Ascending aorta (tissue), 2 donors: ENCODE results near the gene SMC6. TPM values are rescaled to one million over a fixed set of nuclear protein-coding genes. Genes with fewer than 3 reads are reported as not detected.

ENCODE experiments used
- DNase-seq, 2 donors: peaks; one replicate each; pipeline ENCODE4 v3.0.0-alpha.2; 2019; ENCODE audit warnings: low spot score in 2 of 2
- H3K27ac ChIP-seq, 2 donors: fragments of 200-600 bp; sonication (generic); one replicate each; pipeline ENCODE4 v1.5.1; 2016 to 2017; ENCODE audit warnings: mild to moderate bottlenecking in 1 of 2
- H3K27me3 ChIP-seq: fragments of 200-600 bp; sonication (generic); one replicate; pipeline ENCODE4 v1.5.1; 2017
- H3K36me3 ChIP-seq, 2 donors: fragments of 200-600 bp; sonication (generic); one replicate each; pipeline ENCODE4 v1.5.1; 2016
- H3K4me1 ChIP-seq, 2 donors: fragments of 200-600 bp; sonication (generic); one replicate each; pipeline ENCODE4 v1.5.1; 2016 to 2017; ENCODE audit warnings: mild to moderate bottlenecking in 1 of 2
- H3K4me3 ChIP-seq, 2 donors: fragments of 200-600 bp; sonication (generic); one replicate each; pipeline ENCODE4 v1.5.1; 2016 to 2017; ENCODE audit warnings: mild to moderate bottlenecking in 1 of 2
- H3K9me3 ChIP-seq, 2 donors: fragments of 200-600 bp; sonication (generic); one replicate each; pipeline ENCODE4 v1.5.1; 2016
- intact Hi-C: fragments of 100-400 bp; cut with DNase I; formaldehyde crosslinking; loops from one replicate; pipeline ENCODE4 v1.15.1; 2023
- total RNA-seq: library from RNA; depleted of rRNA; stranded (reverse); fragments of >200 nt; gene quantifications from one replicate; pipeline ENCODE4 v1.1.0, GENCODE V29; 2016
- TF ChIP-seq, protein P1 (sequence below), 3 experiments: fragments of 200-600 bp in 2 of 3; fragments of 450-650 bp in 1 of 3; sonication (generic) in 2 of 3; IDR thresholded peaks; one replicate each; pipeline ENCODE4 v1.5.1; 2016 to 2019; ENCODE audit warnings: antibody characterized with exemption in 3 of 3, mild to moderate bottlenecking in 1 of 3, moderate library complexity in 1 of 3

SMC6 gene
- total RNA-seq, 1 donor from 2014 or later = 6.2 TPM

DNA sequence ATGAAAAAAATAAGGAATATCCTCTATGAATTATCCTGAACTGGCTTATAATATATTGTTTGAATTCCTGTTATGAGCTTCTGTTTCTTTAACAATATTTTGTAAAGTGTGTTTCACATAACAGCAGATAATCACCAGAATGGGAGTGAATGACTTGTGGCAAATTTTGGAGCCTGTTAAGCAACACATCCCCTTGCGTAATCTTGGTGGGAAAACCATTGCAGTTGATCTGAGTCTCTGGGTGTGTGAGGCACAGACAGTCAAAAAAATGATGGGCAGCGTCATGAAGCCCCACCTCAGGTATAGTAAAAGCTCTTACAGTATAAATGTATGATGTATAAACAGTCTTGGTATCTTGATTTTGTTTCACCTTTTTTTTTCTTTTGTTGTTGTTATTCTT, 6.2 kb upstream of the SMC6 start:
- Histone ChIP-seq H3K27me3 (no peaks in the 10 kb centered on the region), H3K4me3 (no peak overlapping the region), H3K4me1 (peaks cover 0 to under 1% of the 10 kb centered on the region in 2 donors), H3K9me3 (no peaks in the 10 kb centered on the region), H3K36me3 (no peaks in the 10 kb centered on the region), H3K27ac (no peak overlapping the region)
- TF ChIP-seq, protein P1, sequence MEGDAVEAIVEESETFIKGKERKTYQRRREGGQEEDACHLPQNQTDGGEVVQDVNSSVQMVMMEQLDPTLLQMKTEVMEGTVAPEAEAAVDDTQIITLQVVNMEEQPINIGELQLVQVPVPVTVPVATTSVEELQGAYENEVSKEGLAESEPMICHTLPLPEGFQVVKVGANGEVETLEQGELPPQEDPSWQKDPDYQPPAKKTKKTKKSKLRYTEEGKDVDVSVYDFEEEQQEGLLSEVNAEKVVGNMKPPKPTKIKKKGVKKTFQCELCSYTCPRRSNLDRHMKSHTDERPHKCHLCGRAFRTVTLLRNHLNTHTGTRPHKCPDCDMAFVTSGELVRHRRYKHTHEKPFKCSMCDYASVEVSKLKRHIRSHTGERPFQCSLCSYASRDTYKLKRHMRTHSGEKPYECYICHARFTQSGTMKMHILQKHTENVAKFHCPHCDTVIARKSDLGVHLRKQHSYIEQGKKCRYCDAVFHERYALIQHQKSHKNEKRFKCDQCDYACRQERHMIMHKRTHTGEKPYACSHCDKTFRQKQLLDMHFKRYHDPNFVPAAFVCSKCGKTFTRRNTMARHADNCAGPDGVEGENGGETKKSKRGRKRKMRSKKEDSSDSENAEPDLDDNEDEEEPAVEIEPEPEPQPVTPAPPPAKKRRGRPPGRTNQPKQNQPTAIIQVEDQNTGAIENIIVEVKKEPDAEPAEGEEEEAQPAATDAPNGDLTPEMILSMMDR (IDR thresholded peaks at IDR 0.05) = no peak
- intact Hi-C loops = loop anchor here (10.0 kb wide), 1 partner anchor 215 kb away; no protein-coding TSS in a partner anchor
- no peak for DNase-seq

DNA sequence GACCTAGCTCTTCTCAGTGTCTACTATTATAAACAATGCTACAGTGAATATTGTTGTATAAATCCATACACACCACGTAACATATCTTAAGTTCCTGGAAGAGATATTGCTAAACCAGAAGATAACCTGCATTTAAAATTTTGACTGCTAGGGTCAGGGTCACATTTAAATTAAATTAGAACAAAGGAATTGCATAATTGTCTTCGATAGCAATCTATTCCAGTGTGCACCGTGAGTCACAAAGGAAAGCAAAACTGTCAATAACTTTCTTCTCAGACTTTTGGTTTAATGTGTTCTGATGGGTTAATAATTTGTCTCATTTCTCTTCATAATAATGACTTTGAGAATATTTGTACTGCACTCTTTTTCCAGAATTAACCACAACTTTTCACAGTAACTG, 4.5 kb upstream of the SMC6 start:
- intact Hi-C loops = loop anchor here (10.0 kb wide), 1 partner anchor 217 kb away; no protein-coding TSS in a partner anchor
- Histone ChIP-seq H3K27ac (no peak overlapping the region), H3K4me1 (peaks cover 0 to 7% of the 10 kb centered on the region in 2 donors), H3K36me3 (no peaks in the 10 kb centered on the region), H3K27me3 (no peaks in the 10 kb centered on the region), H3K9me3 (no peaks in the 10 kb centered on the region), H3K4me3 (no peak overlapping the region)
- no peak for DNase-seq
- TF ChIP-seq, protein P1 (IDR thresholded peaks at IDR 0.05) = no peak

DNA sequence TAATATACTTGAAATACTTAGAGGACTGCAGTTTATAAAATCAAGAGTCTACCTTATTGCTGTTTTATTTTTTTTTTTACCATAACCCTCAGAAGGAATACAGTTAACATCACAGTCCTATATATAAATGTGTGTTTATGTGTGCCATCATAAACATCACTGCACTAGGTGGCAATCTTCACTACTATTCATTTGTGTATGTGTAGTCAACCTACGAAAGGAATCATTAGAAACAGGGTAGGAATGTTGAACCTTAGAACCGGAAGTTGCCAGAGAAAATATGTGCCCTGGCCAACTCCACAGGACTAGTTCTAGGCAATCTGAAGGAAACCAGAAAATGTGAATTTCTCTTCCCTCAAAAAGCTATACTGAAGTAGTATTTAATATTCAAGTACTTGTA, 3.7 kb upstream of the SMC6 start:
- TF ChIP-seq, protein P1 (IDR thresholded peaks at IDR 0.05) = no peak
- DNase-seq = no peak
- intact Hi-C loops = loop anchor here (10.0 kb wide), 1 partner anchor 217 kb away; no protein-coding TSS in a partner anchor
- H3K27me3 ChIP-seq = no peaks in the 10 kb centered on the region
- H3K27ac ChIP-seq = no peak overlapping the region
- no peak overlapping the region for H3K4me3 ChIP-seq
- H3K36me3 ChIP-seq = no peaks in the 10 kb centered on the region
- H3K4me1 ChIP-seq = peaks cover 0 to 10% of the 10 kb centered on the region in 2 donors
- no peaks in the 10 kb centered on the region for H3K9me3 ChIP-seq

DNA sequence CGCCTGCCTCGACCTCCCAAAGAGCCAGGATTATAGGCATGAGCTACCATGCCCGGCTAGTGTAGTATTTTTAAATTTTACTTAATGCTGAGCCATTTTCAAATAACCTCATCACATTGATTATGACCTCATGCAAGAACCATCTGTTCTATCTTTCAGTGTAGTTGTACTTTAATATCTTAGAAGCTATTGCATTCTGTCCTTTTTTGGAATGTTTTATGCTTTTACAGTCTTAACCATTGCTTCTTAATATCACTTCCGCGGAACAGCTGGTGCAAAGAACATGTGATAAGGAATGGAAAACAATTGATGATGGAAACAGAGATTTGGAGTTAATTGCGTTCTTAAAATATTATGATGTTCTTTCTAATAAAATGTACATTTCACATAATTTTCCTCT, 3.1 kb upstream of the SMC6 start:
- TF ChIP-seq, protein P1 (IDR thresholded peaks at IDR 0.05) = no peak
- H3K27me3 ChIP-seq = no peaks in the 10 kb centered on the region
- intact Hi-C loops = loop anchor here (10.0 kb wide), 1 partner anchor 218 kb away; no protein-coding TSS in a partner anchor

DNA sequence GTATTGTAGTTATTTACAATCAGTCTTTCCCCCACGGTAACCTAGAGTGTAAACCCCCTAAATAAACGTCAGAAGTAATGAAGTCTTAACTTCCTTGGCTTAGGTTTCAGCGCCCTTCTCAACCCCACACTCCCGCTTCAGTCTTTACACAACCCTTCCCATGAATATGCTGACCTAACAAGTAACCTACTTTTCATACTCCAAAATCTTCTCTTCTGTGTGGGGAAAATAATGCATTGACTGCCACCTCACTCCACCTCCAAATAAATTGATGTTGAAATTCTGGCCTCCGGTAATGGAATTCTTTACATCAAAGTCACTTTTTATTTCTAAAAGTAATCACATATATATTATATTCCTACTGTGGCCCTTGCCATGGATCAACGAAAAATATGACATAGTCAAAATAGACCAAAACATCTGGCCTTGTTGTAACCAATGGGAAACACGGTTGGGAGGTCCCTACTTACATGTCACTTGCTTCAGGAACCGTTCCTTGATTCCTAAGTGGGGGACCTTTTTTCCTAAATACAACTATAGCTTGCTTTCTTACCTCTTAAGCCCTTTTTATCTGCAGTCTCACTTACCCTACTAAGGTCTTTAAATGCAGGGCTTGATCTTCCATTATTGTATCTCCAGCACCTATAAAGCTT, 1.3 kb upstream of the SMC6 start:
- no peak for DNase-seq
- no peaks in the 10 kb centered on the region for H3K36me3 ChIP-seq
- H3K27ac ChIP-seq = no peak overlapping the region
- H3K9me3 ChIP-seq = no peaks in the 10 kb centered on the region
- no peaks in the 10 kb centered on the region for H3K27me3 ChIP-seq
- TF ChIP-seq, protein P1 (IDR thresholded peaks at IDR 0.05) = no peak
- peaks cover 0 to 10% of the 10 kb centered on the region in 2 donors for H3K4me1 ChIP-seq
- intact Hi-C loops = loop anchor here (1.0 to 10.0 kb wide), 5 partner anchors 67 to 237 kb away; partner anchors contain the start of gene RAD51AP2
- H3K4me3 ChIP-seq = peak overlapping the region; percentile 94 to 99

More for the DNA sequence above, 3.1 kb upstream of the SMC6 start:
- no peaks in the 10 kb centered on the region for H3K9me3 ChIP-seq
- no peak overlapping the region for H3K27ac ChIP-seq
- peaks cover 0 to 10% of the 10 kb centered on the region in 2 donors for H3K4me1 ChIP-seq
- no peaks in the 10 kb centered on the region for H3K36me3 ChIP-seq
- no peak for DNase-seq
- H3K4me3 ChIP-seq = no peak overlapping the region
